Measurements from ENCODE around the gene MICOS13.

MICOS13 gene

GRCh38 chr19:5665781-5666513 lies 14.4 kb downstream of the MICOS13 start:
- Histone ChIP-seq H3K79me1 (ENCODE audit: low read depth, low read length) (peaks cover 8% of the 10 kb centered on the region), H3K4me1 (ENCODE audit: control insufficient read depth in 2 of 2, insufficient read depth in 1 of 2, low read depth in 1 of 2, low read length in 2 of 2) (peaks cover 0 to 4% of the 10 kb centered on the region in 2 donors), H3K36me3 (replicated peaks in 1 of 2; ENCODE audit: control insufficient read depth in 2 of 2, insufficient read depth in 2 of 2, low read length in 2 of 2) (peaks cover 68 to 91% of the 10 kb centered on the region in 2 donors), H2BK5ac (ENCODE audit: low read length) (no peak overlapping the region), H3K4me3 (ENCODE audit: low read length in 2 of 2) (no peak overlapping the region), H3K4ac (ENCODE audit: low read length) (no peak overlapping the region), H3K4me2 (ENCODE audit: insufficient read depth, low read length, poor library complexity, severe bottlenecking) (no peak overlapping the region), H2AK5ac (ENCODE audit: low read depth, low read length) (no peak overlapping the region), H4K91ac (ENCODE audit: low read depth, low read length, poor library complexity) (no peak overlapping the region), H3K18ac (ENCODE audit: low read length) (no peak overlapping the region), H2BK120ac (ENCODE audit: low read depth, low read length) (no peak overlapping the region), H3K23ac (ENCODE audit: low read depth, low read length, poor library complexity) (no peak overlapping the region), H3K9ac (ENCODE audit: low read depth, low read length, poor library complexity) (no peak overlapping the region), H3K14ac (ENCODE audit: low read length) (no peak overlapping the region), H3K27ac (replicated peaks; ENCODE audit: low read length) (no peak overlapping the region), H2AFZ (ENCODE audit: low read length) (no peak overlapping the region), H4K8ac (ENCODE audit: low read depth, low read length) (no peak overlapping the region), H2BK12ac (ENCODE audit: low read length) (no peak overlapping the region), H3K9me3 (replicated peaks in 1 of 2; ENCODE audit: control insufficient read depth in 2 of 2, insufficient read depth in 1 of 2, low read depth in 1 of 2, low read length in 2 of 2) (no peaks in the 10 kb centered on the region), H2BK15ac (ENCODE audit: low read length) (no peak overlapping the region), H3K27me3 (ENCODE audit: control insufficient read depth in 3 of 3, insufficient read depth in 3 of 3, low read depth in 1 of 3, low read length in 3 of 3) (no peaks in the 10 kb centered on the region)
- no CpG with 5 or more reads among the region's 10 CpGs for WGBS, 2 donors (ENCODE audit: extremely low coverage in 2 of 2, insufficient read length in 2 of 2, insufficient replicate concordance in 1 of 2)
- DNase-seq (ENCODE audit: low spot score) = no peak

- DNase-seq (ENCODE audit: low spot score) = no peak
- Histone ChIP-seq H2AK5ac (ENCODE audit: low read depth, low read length) (no peak overlapping the region), H3K27ac (replicated peaks; ENCODE audit: low read length) (no peak overlapping the region), H3K23ac (ENCODE audit: low read depth, low read length, poor library complexity) (no peak overlapping the region), H3K4me1 (ENCODE audit: control insufficient read depth in 2 of 2, insufficient read depth in 1 of 2, low read depth in 1 of 2, low read length in 2 of 2) (peaks cover 0 to 4% of the 10 kb centered on the region in 2 donors), H2AFZ (ENCODE audit: low read length) (no peak overlapping the region), H2BK5ac (ENCODE audit: low read length) (no peak overlapping the region), H3K18ac (ENCODE audit: low read length) (no peak overlapping the region), H4K91ac (ENCODE audit: low read depth, low read length, poor library complexity) (no peak overlapping the region), H3K36me3 (replicated peaks in 1 of 2; ENCODE audit: control insufficient read depth in 2 of 2, insufficient read depth in 2 of 2, low read length in 2 of 2) (peaks cover 71 to 97% of the 10 kb centered on the region in 2 donors), H3K27me3 (ENCODE audit: control insufficient read depth in 3 of 3, insufficient read depth in 3 of 3, low read depth in 1 of 3, low read length in 3 of 3) (no peaks in the 10 kb centered on the region), H3K9me3 (replicated peaks in 1 of 2; ENCODE audit: control insufficient read depth in 2 of 2, insufficient read depth in 1 of 2, low read depth in 1 of 2, low read length in 2 of 2) (no peaks in the 10 kb centered on the region), H3K4ac (ENCODE audit: low read length) (no peak overlapping the region), H4K8ac (ENCODE audit: low read depth, low read length) (no peak overlapping the region), H2BK15ac (ENCODE audit: low read length) (no peak overlapping the region), H3K14ac (ENCODE audit: low read length) (no peak overlapping the region), H3K4me2 (ENCODE audit: insufficient read depth, low read length, poor library complexity, severe bottlenecking) (no peak overlapping the region), H2BK12ac (ENCODE audit: low read length) (no peak overlapping the region), H3K79me1 (ENCODE audit: low read depth, low read length) (peaks cover 8% of the 10 kb centered on the region), H3K9ac (ENCODE audit: low read depth, low read length, poor library complexity) (no peak overlapping the region), H2BK120ac (ENCODE audit: low read depth, low read length) (no peak overlapping the region), H3K4me3 (ENCODE audit: low read length in 2 of 2) (no peak overlapping the region)
- WGBS, 2 donors (ENCODE audit: extremely low coverage in 2 of 2, insufficient read length in 2 of 2, insufficient replicate concordance in 1 of 2) = no CpG with 5 or more reads among the region's 2 CpGs
Observed at GRCh38 chr19:5664515-5664914, 15.8 kb downstream of the MICOS13 start.

- WGBS, 2 donors (ENCODE audit: extremely low coverage in 2 of 2, insufficient read length in 2 of 2, insufficient replicate concordance in 1 of 2) = no CpG with 5 or more reads among the region's 17 CpGs
Observed at GRCh38 chr19:5663904-5664303, 16.4 kb downstream of the MICOS13 start.

DNA sequence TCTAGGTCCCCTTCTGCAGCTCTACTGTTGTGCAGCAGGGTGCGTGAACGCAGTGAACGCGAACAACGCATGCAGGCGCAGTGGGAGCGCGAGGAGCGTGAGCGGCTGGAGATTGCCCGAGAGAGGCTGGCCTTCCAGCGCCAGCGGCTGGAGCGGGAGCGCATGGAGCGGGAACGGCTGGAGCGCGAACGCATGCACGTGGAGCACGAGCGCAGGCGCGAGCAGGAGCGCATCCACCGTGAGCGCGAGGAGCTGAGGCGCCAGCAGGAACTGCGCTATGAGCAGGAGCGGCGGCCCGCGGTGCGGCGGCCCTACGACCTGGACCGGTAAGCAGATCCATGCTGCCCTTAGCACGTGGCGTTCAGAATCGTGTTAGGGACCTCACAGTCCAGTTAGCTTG lies 18.8 kb downstream of the MICOS13 start:
- no peak overlapping the region for H2AK5ac ChIP-seq (ENCODE audit: low read depth, low read length)
- no peaks in the 10 kb centered on the region for H3K4me1 ChIP-seq (ENCODE audit: control insufficient read depth in 2 of 2, insufficient read depth in 1 of 2, low read depth in 1 of 2, low read length in 2 of 2)
- peak overlapping the region; percentile 73 for H3K23ac ChIP-seq (ENCODE audit: low read depth, low read length, poor library complexity)
- no peak overlapping the region for H3K4me2 ChIP-seq (ENCODE audit: insufficient read depth, low read length, poor library complexity, severe bottlenecking)
- no peak overlapping the region for H3K4me3 ChIP-seq (ENCODE audit: low read length in 2 of 2)
- no peak overlapping the region for H3K4ac ChIP-seq (ENCODE audit: low read length)
- no peak for DNase-seq (ENCODE audit: low spot score)
- H2BK5ac ChIP-seq (ENCODE audit: low read length) = no peak overlapping the region
- peaks cover 61 to 94% of the 10 kb centered on the region in 2 donors for H3K36me3 ChIP-seq (replicated peaks in 1 of 2; ENCODE audit: control insufficient read depth in 2 of 2, insufficient read depth in 2 of 2, low read length in 2 of 2)
- no peak overlapping the region for H4K8ac ChIP-seq (ENCODE audit: low read depth, low read length)
- H2AFZ ChIP-seq (ENCODE audit: low read length) = no peak overlapping the region
- no peak overlapping the region for H2BK15ac ChIP-seq (ENCODE audit: low read length)
- H3K18ac ChIP-seq (ENCODE audit: low read length) = no peak overlapping the region
- H3K14ac ChIP-seq (ENCODE audit: low read length) = no peak overlapping the region
- H3K27me3 ChIP-seq (ENCODE audit: control insufficient read depth in 3 of 3, insufficient read depth in 3 of 3, low read depth in 1 of 3, low read length in 3 of 3) = no peaks in the 10 kb centered on the region
- H4K91ac ChIP-seq (ENCODE audit: low read depth, low read length, poor library complexity) = no peak overlapping the region
- H3K27ac ChIP-seq (replicated peaks; ENCODE audit: low read length) = no peak overlapping the region
- no CpG with 5 or more reads among the region's 42 CpGs for WGBS, 2 donors (ENCODE audit: extremely low coverage in 2 of 2, insufficient read length in 2 of 2, insufficient replicate concordance in 1 of 2)
- H3K9me3 ChIP-seq (replicated peaks in 1 of 2; ENCODE audit: control insufficient read depth in 2 of 2, insufficient read depth in 1 of 2, low read depth in 1 of 2, low read length in 2 of 2) = no peaks in the 10 kb centered on the region
- no peak overlapping the region for H3K9ac ChIP-seq (ENCODE audit: low read depth, low read length, poor library complexity)
- peak overlapping the region; percentile 10 for H2BK12ac ChIP-seq (ENCODE audit: low read length)
- H3K79me1 ChIP-seq (ENCODE audit: low read depth, low read length) = peaks cover 4% of the 10 kb centered on the region
- H2BK120ac ChIP-seq (ENCODE audit: low read depth, low read length) = no peak overlapping the region

More at GRCh38 chr19:5663904-5664303, 16.4 kb downstream of the MICOS13 start:
- H3K27me3 ChIP-seq (ENCODE audit: control insufficient read depth in 3 of 3, insufficient read depth in 3 of 3, low read depth in 1 of 3, low read length in 3 of 3) = no peaks in the 10 kb centered on the region
- no peak overlapping the region for H3K18ac ChIP-seq (ENCODE audit: low read length)
- no peak overlapping the region for H2AFZ ChIP-seq (ENCODE audit: low read length)
- H2BK15ac ChIP-seq (ENCODE audit: low read length) = no peak overlapping the region
- no peak overlapping the region for H3K9ac ChIP-seq (ENCODE audit: low read depth, low read length, poor library complexity)
- H4K8ac ChIP-seq (ENCODE audit: low read depth, low read length) = no peak overlapping the region
- peaks cover 65 to 96% of the 10 kb centered on the region in 2 donors for H3K36me3 ChIP-seq (replicated peaks in 1 of 2; ENCODE audit: control insufficient read depth in 2 of 2, insufficient read depth in 2 of 2, low read length in 2 of 2)
- H4K91ac ChIP-seq (ENCODE audit: low read depth, low read length, poor library complexity) = no peak overlapping the region
- no peak overlapping the region for H3K4me3 ChIP-seq (ENCODE audit: low read length in 2 of 2)
- no peak overlapping the region for H3K4ac ChIP-seq (ENCODE audit: low read length)
- H2BK5ac ChIP-seq (ENCODE audit: low read length) = no peak overlapping the region
- H3K9me3 ChIP-seq (replicated peaks in 1 of 2; ENCODE audit: control insufficient read depth in 2 of 2, insufficient read depth in 1 of 2, low read depth in 1 of 2, low read length in 2 of 2) = no peaks in the 10 kb centered on the region
- DNase-seq (ENCODE audit: low spot score) = no peak
- H2AK5ac ChIP-seq (ENCODE audit: low read depth, low read length) = no peak overlapping the region
- H3K27ac ChIP-seq (replicated peaks; ENCODE audit: low read length) = no peak overlapping the region
- no peak overlapping the region for H3K4me2 ChIP-seq (ENCODE audit: insufficient read depth, low read length, poor library complexity, severe bottlenecking)
- H3K4me1 ChIP-seq (ENCODE audit: control insufficient read depth in 2 of 2, insufficient read depth in 1 of 2, low read depth in 1 of 2, low read length in 2 of 2) = peaks cover 0 to 4% of the 10 kb centered on the region in 2 donors
- H3K79me1 ChIP-seq (ENCODE audit: low read depth, low read length) = peaks cover 4% of the 10 kb centered on the region
- H2BK120ac ChIP-seq (ENCODE audit: low read depth, low read length) = no peak overlapping the region
- no peak overlapping the region for H3K14ac ChIP-seq (ENCODE audit: low read length)
- H3K23ac ChIP-seq (ENCODE audit: low read depth, low read length, poor library complexity) = no peak overlapping the region
- no peak overlapping the region for H2BK12ac ChIP-seq (ENCODE audit: low read length)

Measured in neuronal stem cell (in vitro differentiated cells).